ENCODE results near the gene CA5A.

The CA5A gene

GRCh38 chr16:87948119-87948545, 11.8 kb upstream of the CA5A start:
- H3K36me3 ChIP-seq (ENCODE audit: insufficient read depth): no peaks in the 10 kb centered on the region
- H3K79me2 ChIP-seq (ENCODE audit: insufficient read depth, low read depth): peaks cover 14% of the 10 kb centered on the region; the same call in 1 of the 2 replicates
- H3K4me1 ChIP-seq (ENCODE audit: low read depth, poor library complexity, severe bottlenecking): peaks cover 8% of the 10 kb centered on the region
- no peaks in the 10 kb centered on the region for H4K20me1 ChIP-seq (ENCODE audit: insufficient read depth)
- no peak overlapping the region for H3K27ac ChIP-seq
- no peak for TF ChIP-seq CTCF (conservative IDR thresholded peaks at IDR 0.05; ENCODE audit: low read depth, low read length)
- no peak overlapping the region for H2AFZ ChIP-seq (ENCODE audit: low read depth)
- H3K27me3 ChIP-seq (ENCODE audit: insufficient read depth, low read depth): peaks cover 5% of the 10 kb centered on the region; the same call in 1 of the 2 replicates
- H3K4me2 ChIP-seq: no peak overlapping the region
- H3K4me3 ChIP-seq (IDR thresholded peaks at IDR 0.05; ENCODE audit: insufficient read depth, low read depth, low read length): no peak overlapping the region
- H3K9ac ChIP-seq: no peak overlapping the region

- H3K27ac ChIP-seq: no peak overlapping the region
- H3K4me3 ChIP-seq (IDR thresholded peaks at IDR 0.05; ENCODE audit: insufficient read depth, low read depth, low read length): no peak overlapping the region
- H3K4me2 ChIP-seq: no peak overlapping the region
- H2AFZ ChIP-seq (ENCODE audit: low read depth): no peak overlapping the region
- H3K27me3 ChIP-seq (ENCODE audit: insufficient read depth, low read depth): peaks cover 5% of the 10 kb centered on the region; the same call in 1 of the 2 replicates
- H4K20me1 ChIP-seq (ENCODE audit: insufficient read depth): no peaks in the 10 kb centered on the region
- no peaks in the 10 kb centered on the region for H3K36me3 ChIP-seq (ENCODE audit: insufficient read depth)
- no peak for TF ChIP-seq CTCF (conservative IDR thresholded peaks at IDR 0.05; ENCODE audit: low read depth, low read length)
- H3K79me2 ChIP-seq (ENCODE audit: insufficient read depth, low read depth): peaks cover 8% of the 10 kb centered on the region; the same call in 1 of the 2 replicates
- H3K4me1 ChIP-seq (ENCODE audit: low read depth, poor library complexity, severe bottlenecking): peaks cover 4% of the 10 kb centered on the region
- H3K9ac ChIP-seq: no peak overlapping the region
These were observed 11.2 kb upstream of the CA5A start for GRCh38 chr16:87947356-87948118.

- Histone ChIP-seq H4K20me1 (ENCODE audit: insufficient read depth) (no peaks in the 10 kb centered on the region), H3K9ac (no peak overlapping the region), H3K4me2 (no peak overlapping the region), H2AFZ (ENCODE audit: low read depth) (no peak overlapping the region), H3K4me3 (IDR thresholded peaks at IDR 0.05; ENCODE audit: insufficient read depth, low read depth, low read length) (no peak overlapping the region), H3K27ac (no peak overlapping the region), H3K27me3 (ENCODE audit: insufficient read depth, low read depth) (peaks cover 5% of the 10 kb centered on the region; the same call in 1 of the 2 replicates), H3K79me2 (ENCODE audit: insufficient read depth, low read depth) (no peaks in the 10 kb centered on the region), H3K36me3 (ENCODE audit: insufficient read depth) (no peaks in the 10 kb centered on the region), H3K4me1 (ENCODE audit: low read depth, poor library complexity, severe bottlenecking) (no peaks in the 10 kb centered on the region)
- no peak for TF ChIP-seq CTCF (conservative IDR thresholded peaks at IDR 0.05; ENCODE audit: low read depth, low read length)
These were observed 10.4 kb upstream of the CA5A start for GRCh38 chr16:87946596-87947347.

- H2AFZ ChIP-seq (ENCODE audit: low read depth): no peak overlapping the region
- no peaks in the 10 kb centered on the region for H4K20me1 ChIP-seq (ENCODE audit: insufficient read depth)
- H3K27ac ChIP-seq: no peak overlapping the region
- no peak for TF ChIP-seq CTCF (conservative IDR thresholded peaks at IDR 0.05; ENCODE audit: low read depth, low read length)
- no peaks in the 10 kb centered on the region for H3K36me3 ChIP-seq (ENCODE audit: insufficient read depth)
- H3K9ac ChIP-seq: no peak overlapping the region
- no peak overlapping the region for H3K4me3 ChIP-seq (IDR thresholded peaks at IDR 0.05; ENCODE audit: insufficient read depth, low read depth, low read length)
- no peak overlapping the region for H3K4me2 ChIP-seq
- no peaks in the 10 kb centered on the region for H3K4me1 ChIP-seq (ENCODE audit: low read depth, poor library complexity, severe bottlenecking)
- no peaks in the 10 kb centered on the region for H3K79me2 ChIP-seq (ENCODE audit: insufficient read depth, low read depth)
- H3K27me3 ChIP-seq (ENCODE audit: insufficient read depth, low read depth): peaks cover 5% of the 10 kb centered on the region; the same call in 1 of the 2 replicates
These were observed 9.2 kb upstream of the CA5A start for GRCh38 chr16:87945351-87946042.

Data from KMS-11 (cell line).